ENCODE data around the gene NTM. TPM values are rescaled to one million over a fixed set of nuclear protein-coding genes. Genes with fewer than 3 reads are reported as not detected.
A peak's percentile ranks its signal among the peaks of the same experiment; 100 is the strongest.

Gene NTM
- total and polyA plus RNA-seq, 10 donors, result 0.13 to 1.6 (median 0.67) TPM

DNA sequence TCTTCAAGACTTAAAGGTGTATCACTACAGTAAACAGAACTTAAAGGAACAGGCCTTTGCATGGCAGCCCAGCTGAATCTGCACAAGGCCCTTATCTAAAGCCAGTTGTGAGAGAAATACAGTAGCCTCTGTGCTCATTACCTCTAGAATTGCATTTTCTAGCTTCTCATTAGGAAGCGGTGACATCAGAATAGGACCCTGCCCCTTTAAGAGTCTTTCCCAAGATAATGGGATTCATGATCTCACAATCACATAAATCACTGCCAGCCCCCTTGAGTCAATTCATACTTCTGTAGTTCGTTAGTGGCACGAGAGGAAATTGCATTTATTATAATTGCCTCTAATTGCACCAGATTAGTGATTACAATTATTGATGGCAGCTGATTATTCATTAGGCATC is 170.3 kb downstream of the NTM start:
- Histone ChIP-seq H3K27me3 (replicated peaks in 1 of 7) (no peaks in the 10 kb centered on the region), H3K4me3 (no peak overlapping the region), H3K4me1 (no peaks in the 10 kb centered on the region), H3K9me3 (peaks cover 0 to 16% (median 6%) of the 10 kb centered on the region in 8 donors), H3K27ac (no peak overlapping the region), H3K36me3 (no peaks in the 10 kb centered on the region)
- TF ChIP-seq, protein P1, sequence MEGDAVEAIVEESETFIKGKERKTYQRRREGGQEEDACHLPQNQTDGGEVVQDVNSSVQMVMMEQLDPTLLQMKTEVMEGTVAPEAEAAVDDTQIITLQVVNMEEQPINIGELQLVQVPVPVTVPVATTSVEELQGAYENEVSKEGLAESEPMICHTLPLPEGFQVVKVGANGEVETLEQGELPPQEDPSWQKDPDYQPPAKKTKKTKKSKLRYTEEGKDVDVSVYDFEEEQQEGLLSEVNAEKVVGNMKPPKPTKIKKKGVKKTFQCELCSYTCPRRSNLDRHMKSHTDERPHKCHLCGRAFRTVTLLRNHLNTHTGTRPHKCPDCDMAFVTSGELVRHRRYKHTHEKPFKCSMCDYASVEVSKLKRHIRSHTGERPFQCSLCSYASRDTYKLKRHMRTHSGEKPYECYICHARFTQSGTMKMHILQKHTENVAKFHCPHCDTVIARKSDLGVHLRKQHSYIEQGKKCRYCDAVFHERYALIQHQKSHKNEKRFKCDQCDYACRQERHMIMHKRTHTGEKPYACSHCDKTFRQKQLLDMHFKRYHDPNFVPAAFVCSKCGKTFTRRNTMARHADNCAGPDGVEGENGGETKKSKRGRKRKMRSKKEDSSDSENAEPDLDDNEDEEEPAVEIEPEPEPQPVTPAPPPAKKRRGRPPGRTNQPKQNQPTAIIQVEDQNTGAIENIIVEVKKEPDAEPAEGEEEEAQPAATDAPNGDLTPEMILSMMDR (IDR thresholded peaks at IDR 0.05 in 8 of 11, conservative IDR thresholded peaks at IDR 0.05 in 3 of 11), result no peak
- no peak for TF ChIP-seq POLR2A (IDR thresholded peaks at IDR 0.05)
- TF ChIP-seq POLR2AphosphoS5 (IDR thresholded peaks at IDR 0.05), result no peak
- intact Hi-C loops (cut with DNase I; ENCODE audit: low total_unique reads), result no loop called here
- DNase-seq, result no peak
- WGBS, 5 donors, result 80 to 93% (median 82%) methylated on average over 3 of the region's 3 CpGs

- TF ChIP-seq POLR2A (IDR thresholded peaks at IDR 0.05) (no peak), POLR2AphosphoS5 (IDR thresholded peaks at IDR 0.05) (no peak)
- TF ChIP-seq, protein P1 (IDR thresholded peaks at IDR 0.05 in 8 of 11, conservative IDR thresholded peaks at IDR 0.05 in 3 of 11), result no peak
- WGBS, 5 donors, result 58 to 66% (median 62%) methylated on average over 8 of the region's 8 CpGs
- Histone ChIP-seq H3K4me1 (no peaks in the 10 kb centered on the region), H3K27ac (no peak overlapping the region), H3K9me3 (peaks cover 0 to 16% (median 6%) of the 10 kb centered on the region in 8 donors), H3K27me3 (replicated peaks in 1 of 7) (no peaks in the 10 kb centered on the region), H3K4me3 (no peak overlapping the region), H3K36me3 (no peaks in the 10 kb centered on the region)
- no peak for DNase-seq
- intact Hi-C loops (cut with DNase I; ENCODE audit: low total_unique reads), result no loop called here
Measured at GRCh38 chr11:131543389-131544025, 173.1 kb downstream of the NTM start.

DNA sequence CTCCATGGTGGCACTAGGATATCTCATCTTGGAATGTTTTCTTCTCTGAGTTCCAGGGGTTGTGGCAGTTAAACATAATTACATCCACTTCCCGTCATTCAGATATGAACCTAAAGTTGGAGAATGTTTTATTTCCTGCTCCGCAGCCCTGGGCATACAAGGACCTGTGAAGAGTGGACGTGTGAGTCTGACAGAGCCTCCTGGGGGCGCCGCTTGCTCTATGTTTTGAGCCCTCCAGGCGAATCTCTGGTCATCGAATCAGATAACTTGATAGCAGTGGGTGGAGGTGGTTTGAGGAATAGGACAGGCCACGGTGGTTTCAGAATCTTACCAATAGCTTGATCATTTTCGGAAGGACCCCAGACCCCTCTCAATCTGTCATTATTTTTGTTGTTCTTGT is 174.2 kb downstream of the NTM start:
- intact Hi-C loops (cut with DNase I; ENCODE audit: low total_unique reads), result no loop called here
- no peak overlapping the region for H3K27ac ChIP-seq
- H3K9me3 ChIP-seq, result peaks cover 0 to 16% (median 6%) of the 10 kb centered on the region in 8 donors
- no peak for DNase-seq
- H3K4me3 ChIP-seq, result no peak overlapping the region
- WGBS, 5 donors, result 26 to 38% (median 37%) methylated on average over 9 of the region's 9 CpGs
- H3K27me3 ChIP-seq (replicated peaks in 1 of 7), result no peaks in the 10 kb centered on the region
- TF ChIP-seq, protein P1 (IDR thresholded peaks at IDR 0.05 in 8 of 11, conservative IDR thresholded peaks at IDR 0.05 in 3 of 11), result no peak
- TF ChIP-seq POLR2A (IDR thresholded peaks at IDR 0.05) (no peak), POLR2AphosphoS5 (IDR thresholded peaks at IDR 0.05) (no peak)
- H3K4me1 ChIP-seq, result no peaks in the 10 kb centered on the region
- H3K36me3 ChIP-seq, result no peaks in the 10 kb centered on the region

DNA sequence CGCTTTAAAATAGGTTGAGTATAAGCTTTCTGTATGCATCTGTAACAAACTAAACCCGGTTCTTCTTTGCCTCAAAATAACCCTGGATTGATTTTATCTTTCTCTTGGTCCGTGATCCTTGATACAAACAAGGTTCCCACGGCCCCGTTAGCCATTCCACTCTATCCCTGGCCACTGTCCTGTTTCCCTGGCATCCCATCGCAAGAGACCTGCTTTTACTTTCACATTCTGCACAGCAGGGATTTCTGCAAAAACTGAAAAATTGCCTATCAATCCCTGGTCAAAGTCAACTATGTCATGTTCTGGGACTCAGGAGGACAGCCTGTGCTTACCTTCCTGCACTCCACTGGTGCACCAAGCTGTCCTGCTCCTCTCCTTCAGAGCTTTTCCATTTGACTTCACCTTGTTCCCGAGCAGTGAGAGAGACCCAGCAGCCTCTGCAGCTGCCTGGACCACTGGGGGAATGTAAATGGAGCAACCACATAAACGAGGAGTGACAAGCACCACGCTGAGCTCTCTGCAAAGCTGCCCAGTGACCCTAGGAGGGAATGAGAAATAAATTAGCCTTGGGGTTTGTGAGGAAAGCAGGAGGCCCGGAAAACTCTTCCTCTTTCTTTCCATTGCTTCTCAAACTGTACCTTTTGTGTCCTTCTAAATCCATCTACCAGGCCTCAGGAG is 175.9 kb downstream of the NTM start:
- WGBS, 5 donors, result 41 to 54% (median 47%) methylated on average over 10 of the region's 10 CpGs
- Histone ChIP-seq H3K4me1 (no peaks in the 10 kb centered on the region), H3K27me3 (replicated peaks in 1 of 7) (no peaks in the 10 kb centered on the region), H3K4me3 (peak overlapping the region in 1 of 8 donors; percentile 43), H3K36me3 (no peaks in the 10 kb centered on the region), H3K9me3 (peaks cover 0 to 7% (median under 1%) of the 10 kb centered on the region in 8 donors), H3K27ac (no peak overlapping the region)
- no peak for DNase-seq
- intact Hi-C loops (cut with DNase I; ENCODE audit: low total_unique reads), result no loop called here
- TF ChIP-seq, protein P1 (IDR thresholded peaks at IDR 0.05 in 8 of 11, conservative IDR thresholded peaks at IDR 0.05 in 3 of 11), result no peak
- TF ChIP-seq POLR2A (IDR thresholded peaks at IDR 0.05) (no peak), POLR2AphosphoS5 (IDR thresholded peaks at IDR 0.05) (no peak)

All from spleen (tissue), 11 donors.